GM13976 (cell line): ENCODE measurements around the gene INTS11.

Experiments used
- DNase-seq: peaks from one replicate; pipeline ENCODE4 v3.0.0; 2012; ENCODE audit warnings: low spot score
- in situ Hi-C: fragments of 300-500 bp; cut with MboI; formaldehyde crosslinking; loops from one replicate; pipeline ENCODE4 v1.12.0; 2022; ENCODE audit warnings: low sequenced_read_pairs, mixed read lengths, inconsistent platforms; ENCODE audit not compliant: unreplicated experiment
- TF ChIP-seq, protein P1 (sequence below): IDR thresholded peaks from 2 replicates; pipeline ENCODE4 v1.5.1; 2012; ENCODE audit warnings: borderline replicate concordance, mild to moderate bottlenecking; ENCODE audit not compliant: insufficient read depth; ENCODE audit errors: extremely low read depth, missing control alignments, control extremely low read depth

Gene INTS11

DNA sequence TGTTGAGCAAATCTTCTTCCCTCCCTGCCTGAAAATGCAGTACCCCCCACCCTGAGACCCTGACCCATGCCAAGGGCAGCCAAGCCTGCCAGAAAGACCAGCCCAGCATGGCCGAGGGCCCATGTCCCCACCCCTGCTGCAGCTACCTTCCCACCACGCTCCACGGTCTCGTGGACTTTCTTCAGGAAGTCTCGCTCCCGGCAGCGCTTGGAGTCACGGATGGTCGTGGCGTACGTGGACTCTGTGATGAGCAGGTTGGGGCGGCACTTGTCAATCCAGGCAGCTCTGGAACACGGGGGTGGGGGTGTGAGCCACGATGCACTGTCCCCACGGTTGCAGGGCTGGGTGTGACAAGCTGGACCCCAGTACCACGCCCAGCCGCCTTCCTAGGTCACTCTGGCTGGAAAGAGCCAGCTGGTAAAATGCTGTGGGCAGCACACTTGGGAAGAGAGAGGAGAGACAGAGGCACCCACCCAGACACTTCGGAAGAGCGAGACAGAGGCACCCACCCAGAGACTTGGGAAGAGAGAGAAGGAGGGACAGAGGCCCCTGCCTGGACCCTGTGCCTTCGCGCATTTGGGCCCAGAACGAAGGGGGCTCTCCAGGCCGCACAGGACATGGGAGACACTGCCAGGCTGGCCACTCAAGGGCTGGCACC lies 9.7 kb downstream of the INTS11 start:
- no peak for DNase-seq
- TF ChIP-seq, protein P1, sequence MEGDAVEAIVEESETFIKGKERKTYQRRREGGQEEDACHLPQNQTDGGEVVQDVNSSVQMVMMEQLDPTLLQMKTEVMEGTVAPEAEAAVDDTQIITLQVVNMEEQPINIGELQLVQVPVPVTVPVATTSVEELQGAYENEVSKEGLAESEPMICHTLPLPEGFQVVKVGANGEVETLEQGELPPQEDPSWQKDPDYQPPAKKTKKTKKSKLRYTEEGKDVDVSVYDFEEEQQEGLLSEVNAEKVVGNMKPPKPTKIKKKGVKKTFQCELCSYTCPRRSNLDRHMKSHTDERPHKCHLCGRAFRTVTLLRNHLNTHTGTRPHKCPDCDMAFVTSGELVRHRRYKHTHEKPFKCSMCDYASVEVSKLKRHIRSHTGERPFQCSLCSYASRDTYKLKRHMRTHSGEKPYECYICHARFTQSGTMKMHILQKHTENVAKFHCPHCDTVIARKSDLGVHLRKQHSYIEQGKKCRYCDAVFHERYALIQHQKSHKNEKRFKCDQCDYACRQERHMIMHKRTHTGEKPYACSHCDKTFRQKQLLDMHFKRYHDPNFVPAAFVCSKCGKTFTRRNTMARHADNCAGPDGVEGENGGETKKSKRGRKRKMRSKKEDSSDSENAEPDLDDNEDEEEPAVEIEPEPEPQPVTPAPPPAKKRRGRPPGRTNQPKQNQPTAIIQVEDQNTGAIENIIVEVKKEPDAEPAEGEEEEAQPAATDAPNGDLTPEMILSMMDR: no peak
- in situ Hi-C loops: no loop called here

DNA sequence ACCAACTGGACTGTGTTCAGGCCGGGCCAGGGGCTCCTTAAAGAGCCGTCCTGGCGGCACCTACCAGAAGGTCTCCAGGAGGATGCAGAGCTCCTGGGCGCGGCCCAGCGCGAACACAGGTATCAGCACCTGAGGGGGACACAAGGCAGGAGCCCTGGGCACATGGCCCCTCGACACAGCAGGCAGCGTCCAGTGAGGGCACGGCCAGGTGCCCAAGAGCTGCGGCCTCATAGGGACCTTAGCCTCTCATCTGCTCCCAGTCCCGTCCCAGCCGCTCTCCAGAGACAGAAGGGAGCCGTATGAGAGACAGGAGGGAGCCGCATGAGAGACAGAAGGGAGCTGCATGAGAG lies 10.2 kb downstream of the INTS11 start:
- TF ChIP-seq, protein P1: no peak
- in situ Hi-C loops: no loop called here
- DNase-seq: no peak

DNA sequence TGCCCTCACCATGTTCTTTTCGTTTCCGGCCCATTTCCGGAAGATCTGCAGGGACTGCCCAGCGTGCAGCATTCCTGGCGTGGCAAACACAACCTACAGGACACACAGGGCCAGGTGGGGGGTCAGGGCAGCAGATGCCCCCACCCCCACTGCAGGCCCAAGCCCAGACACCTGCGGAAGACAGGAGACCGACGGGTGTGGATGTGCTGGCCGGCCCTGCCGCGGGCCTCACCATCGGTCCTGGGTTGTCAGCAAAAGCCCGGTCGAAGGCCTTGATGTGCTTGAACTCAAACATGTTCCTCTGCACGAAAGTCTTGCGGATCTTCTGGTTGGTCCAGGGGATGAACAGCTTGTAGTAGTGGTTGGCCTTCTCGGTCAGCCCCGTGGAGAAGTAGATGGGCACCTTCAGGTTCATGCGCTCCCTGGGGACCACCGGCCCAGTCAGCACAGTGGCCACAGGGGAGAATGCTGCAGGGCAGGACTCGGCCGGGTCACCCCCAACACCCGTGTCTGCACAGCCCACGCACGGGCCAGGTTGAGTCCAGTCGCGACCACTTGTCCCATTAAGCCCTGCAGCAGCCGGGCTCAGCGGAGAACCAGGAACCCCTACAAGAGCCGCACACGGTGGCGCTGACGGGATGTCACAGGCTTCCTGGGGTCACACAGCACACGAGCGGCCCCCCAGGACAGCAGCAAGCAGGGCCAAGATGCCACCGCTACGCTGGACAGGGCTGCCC lies 10.8 kb downstream of the INTS11 start:
- TF ChIP-seq, protein P1: no peak
- no peak for DNase-seq
- in situ Hi-C loops: no loop called here

DNA sequence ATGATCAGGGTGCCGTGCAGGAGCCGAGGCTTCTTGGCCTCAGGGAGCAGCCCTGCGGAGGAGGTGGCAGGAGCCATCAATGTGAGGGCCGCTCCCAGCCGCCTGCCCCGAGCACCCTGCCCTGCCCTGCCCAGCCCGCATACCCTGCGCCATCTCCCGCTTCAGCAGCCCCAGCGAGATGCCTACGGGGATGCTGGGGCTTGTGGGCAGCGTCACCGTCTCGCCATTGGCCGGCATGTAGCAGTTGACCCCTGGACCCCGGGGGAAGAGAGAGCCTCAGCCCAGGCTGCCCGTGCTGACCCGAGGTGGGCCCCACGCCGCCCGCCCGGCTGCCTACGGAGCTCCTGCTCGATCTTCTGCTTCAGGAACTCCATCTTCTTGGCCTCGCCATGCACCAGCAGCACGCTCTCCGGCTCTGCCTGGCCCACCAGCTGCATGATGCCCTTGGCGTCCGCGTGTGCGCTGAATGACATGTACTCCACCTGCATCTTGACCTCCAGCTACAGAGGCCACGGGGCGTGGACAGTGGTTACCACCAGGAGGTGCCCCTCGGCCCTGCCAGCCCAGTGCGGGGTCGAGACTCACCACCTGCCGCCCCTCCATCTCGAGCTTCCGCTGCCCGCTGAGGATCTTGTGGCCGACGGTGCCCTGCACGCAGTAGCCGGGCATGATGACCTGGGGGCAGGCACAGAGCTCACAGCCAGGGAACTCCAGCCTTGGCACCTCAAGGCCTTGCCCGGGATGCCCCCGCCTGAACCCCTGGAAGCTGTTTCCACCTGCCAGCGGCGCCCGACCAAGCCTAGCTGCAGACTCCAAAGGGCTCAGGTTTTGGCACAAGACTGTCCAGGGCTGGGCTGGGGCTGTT lies 11.8 kb downstream of the INTS11 start:
- DNase-seq: no peak
- TF ChIP-seq, protein P1: no peak
- in situ Hi-C loops: no loop called here

DNA sequence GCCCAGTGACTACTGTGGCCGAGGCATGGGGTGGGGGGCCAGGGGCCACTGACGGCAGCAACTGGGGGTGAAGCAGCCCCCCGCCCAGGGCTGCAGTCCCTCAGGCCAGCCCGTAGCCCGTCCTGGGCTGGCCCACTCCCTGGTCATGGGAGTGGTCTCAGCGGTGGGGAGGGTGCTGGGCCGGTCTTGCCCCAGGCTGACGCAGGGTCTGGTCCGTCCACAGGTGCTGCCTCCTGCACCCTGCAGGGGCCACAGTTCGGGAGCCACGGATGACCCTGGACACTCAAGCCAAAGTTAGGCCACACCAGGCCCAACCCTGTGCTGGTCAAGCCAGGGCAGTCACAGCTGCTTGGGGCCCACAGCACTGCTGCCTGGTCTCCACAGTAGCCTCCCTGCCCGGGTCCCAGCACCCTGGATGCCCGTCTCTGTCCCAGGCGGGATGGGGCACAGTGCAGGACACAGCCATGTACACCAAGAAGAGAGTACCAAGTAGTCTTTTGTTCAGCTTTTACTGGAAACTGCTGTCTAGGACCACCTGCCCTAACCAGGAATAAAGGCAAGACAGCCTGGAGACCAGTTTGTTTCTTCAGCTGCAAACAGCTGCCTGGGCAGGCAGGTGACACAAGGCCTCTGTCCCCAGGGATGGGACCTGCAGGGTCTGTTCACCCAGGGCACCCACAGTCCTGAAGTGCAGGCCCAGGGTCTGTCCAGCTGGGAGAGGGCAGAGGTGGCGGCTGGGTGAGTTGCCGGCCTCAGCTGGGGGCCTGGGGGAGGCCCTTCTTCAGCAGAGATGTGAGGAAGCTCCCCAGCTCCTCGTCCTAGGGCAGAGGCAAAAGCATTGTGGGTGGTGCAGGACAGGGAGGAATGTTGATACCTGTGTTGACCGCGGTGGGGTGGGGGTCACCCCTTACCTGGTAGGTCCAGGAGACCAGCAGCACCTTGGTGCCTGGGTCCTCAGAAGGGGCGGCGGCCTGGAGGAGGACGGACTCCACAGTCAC lies 13.1 kb downstream of the INTS11 start:
- TF ChIP-seq, protein P1: no peak
- no peak for DNase-seq
- in situ Hi-C loops: no loop called here
